Lower lobe of right lung (tissue), 2 donors: ENCODE data around the gene FSTL3. TPM values are rescaled to one million over a fixed set of nuclear protein-coding genes. Genes with fewer than 3 reads are reported as not detected.

Experiments used
- ATAC-seq, 2 donors: fragments of 200-7000 bp; cut with Tn5 transposase; one replicate each; pipeline ENCODE4 v1.9.1; 2020 to 2022; ENCODE audit warnings: mild to moderate bottlenecking in 2 of 2, moderate library complexity in 2 of 2
- DNase-seq: peaks from one replicate; pipeline ENCODE4 v3.0.0-alpha.2; 2020
- H3K27ac ChIP-seq: fragments of 200-600 bp; one replicate; pipeline ENCODE4 v1.8.0; 2022
- H3K27me3 ChIP-seq: fragments of 200-600 bp; one replicate; pipeline ENCODE4 v1.8.0; 2022; ENCODE audit warnings: low read depth
- H3K36me3 ChIP-seq: fragments of 200-600 bp; one replicate; pipeline ENCODE4 v1.8.0; 2022; ENCODE audit warnings: mild to moderate bottlenecking
- H3K4me1 ChIP-seq: fragments of 200-600 bp; one replicate; pipeline ENCODE4 v1.8.0; 2022
- H3K4me3 ChIP-seq: fragments of 200-600 bp; one replicate; pipeline ENCODE4 v1.8.0; 2022; ENCODE audit warnings: mild to moderate bottlenecking
- H3K9me3 ChIP-seq: fragments of 200-600 bp; one replicate; pipeline ENCODE4 v1.8.0; 2022
- intact Hi-C: fragments of 100-400 bp; cut with DNase I; formaldehyde crosslinking; loops from one replicate; pipeline ENCODE4 v1.11.0; 2022
- total RNA-seq: library from RNA; stranded (reverse); fragmentation: NEBNext Ultra II Directional; extraction: Animal tissue kit (Norgen Biotek cat#: 25700); gene quantifications from one replicate; pipeline ENCODE4 v1.2.1, GENCODE V29; 2021
- TF ChIP-seq, protein P1 (sequence below): fragments of 200-600 bp; IDR thresholded peaks from one replicate; pipeline ENCODE4 v1.8.0; 2022; ENCODE audit warnings: antibody characterized with exemption, mild to moderate bottlenecking
- donor health status: DM: no; HTN: yes; CAD: no; lungs with severe emphysema.

Gene FSTL3
- total RNA-seq, 1 donor from 2014 or later = 48.0 TPM

DNA sequence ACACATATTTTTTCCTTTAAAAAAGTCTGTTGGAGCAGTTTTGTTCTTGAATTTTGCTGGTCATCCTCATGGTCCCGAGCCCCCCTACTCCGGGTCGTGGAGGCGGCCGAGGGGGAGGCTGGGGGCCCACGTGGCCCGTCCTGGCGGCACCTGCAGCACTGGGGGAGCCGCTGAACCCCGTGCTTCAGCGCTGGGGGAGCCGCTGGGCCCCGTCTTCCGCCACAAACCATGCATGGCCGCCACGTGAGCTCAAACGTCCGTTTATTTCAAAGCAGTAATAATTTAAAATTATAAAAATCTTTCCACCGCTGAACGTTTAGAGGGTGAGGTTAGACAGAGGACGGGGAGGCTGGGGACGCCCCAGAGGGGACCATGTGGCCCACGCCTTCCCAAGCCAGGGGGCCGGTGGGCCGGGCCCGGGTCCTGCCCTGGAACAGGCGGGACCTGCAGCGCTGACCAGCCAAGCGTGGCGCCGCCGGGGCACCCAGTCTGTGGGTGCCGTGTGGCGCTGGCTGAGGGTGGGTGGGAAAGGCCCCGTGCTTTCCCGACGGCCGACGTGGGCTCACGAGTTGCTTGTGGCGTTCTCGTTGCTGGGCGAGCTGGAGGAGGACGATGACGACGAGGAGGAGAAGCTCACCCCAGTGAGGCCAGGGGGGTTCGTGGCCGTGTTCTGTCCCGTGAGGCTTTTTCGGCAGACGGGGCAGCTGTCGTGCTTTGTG, 28.5 kb upstream of the FSTL3 start:
- ATAC-seq = no peak

DNA sequence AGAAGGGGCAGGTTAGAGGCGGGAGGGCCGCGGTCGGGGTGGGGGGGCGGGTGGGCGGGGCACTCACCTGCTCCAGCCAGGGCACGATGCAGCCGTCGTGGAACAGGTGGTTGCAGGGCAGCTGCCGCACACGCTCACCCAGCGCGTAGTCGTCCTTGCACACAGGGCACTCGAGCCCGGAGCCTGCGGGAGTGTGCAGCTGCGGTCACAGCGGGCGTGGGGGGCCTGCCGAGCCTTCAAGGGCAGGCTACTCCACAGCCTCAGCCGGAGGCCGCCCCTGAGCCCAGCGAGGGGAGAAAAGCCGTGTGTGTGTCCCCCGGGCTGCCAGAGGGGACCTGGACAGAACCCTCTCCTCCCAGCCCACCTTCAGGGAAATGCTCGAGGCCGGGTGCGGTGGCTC, 27.9 kb upstream of the FSTL3 start:
- TF ChIP-seq, protein P1, sequence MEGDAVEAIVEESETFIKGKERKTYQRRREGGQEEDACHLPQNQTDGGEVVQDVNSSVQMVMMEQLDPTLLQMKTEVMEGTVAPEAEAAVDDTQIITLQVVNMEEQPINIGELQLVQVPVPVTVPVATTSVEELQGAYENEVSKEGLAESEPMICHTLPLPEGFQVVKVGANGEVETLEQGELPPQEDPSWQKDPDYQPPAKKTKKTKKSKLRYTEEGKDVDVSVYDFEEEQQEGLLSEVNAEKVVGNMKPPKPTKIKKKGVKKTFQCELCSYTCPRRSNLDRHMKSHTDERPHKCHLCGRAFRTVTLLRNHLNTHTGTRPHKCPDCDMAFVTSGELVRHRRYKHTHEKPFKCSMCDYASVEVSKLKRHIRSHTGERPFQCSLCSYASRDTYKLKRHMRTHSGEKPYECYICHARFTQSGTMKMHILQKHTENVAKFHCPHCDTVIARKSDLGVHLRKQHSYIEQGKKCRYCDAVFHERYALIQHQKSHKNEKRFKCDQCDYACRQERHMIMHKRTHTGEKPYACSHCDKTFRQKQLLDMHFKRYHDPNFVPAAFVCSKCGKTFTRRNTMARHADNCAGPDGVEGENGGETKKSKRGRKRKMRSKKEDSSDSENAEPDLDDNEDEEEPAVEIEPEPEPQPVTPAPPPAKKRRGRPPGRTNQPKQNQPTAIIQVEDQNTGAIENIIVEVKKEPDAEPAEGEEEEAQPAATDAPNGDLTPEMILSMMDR = no peak
- intact Hi-C loops = no loop called here
- H3K4me1 ChIP-seq = no peaks in the 10 kb centered on the region
- H3K9me3 ChIP-seq = no peaks in the 10 kb centered on the region
- H3K36me3 ChIP-seq = peaks cover 84% of the 10 kb centered on the region
- no peak overlapping the region for H3K4me3 ChIP-seq
- DNase-seq = no peak
- no peaks in the 10 kb centered on the region for H3K27me3 ChIP-seq
- no peak for ATAC-seq
- no peak overlapping the region for H3K27ac ChIP-seq

More for the DNA sequence above, 28.5 kb upstream of the FSTL3 start:
- Histone ChIP-seq H3K4me3 (no peak overlapping the region), H3K27me3 (no peaks in the 10 kb centered on the region), H3K4me1 (no peaks in the 10 kb centered on the region), H3K9me3 (no peaks in the 10 kb centered on the region), H3K27ac (no peak overlapping the region), H3K36me3 (peaks cover 78% of the 10 kb centered on the region)
- intact Hi-C loops = no loop called here
- TF ChIP-seq, protein P1 = no peak
- no peak for DNase-seq

DNA sequence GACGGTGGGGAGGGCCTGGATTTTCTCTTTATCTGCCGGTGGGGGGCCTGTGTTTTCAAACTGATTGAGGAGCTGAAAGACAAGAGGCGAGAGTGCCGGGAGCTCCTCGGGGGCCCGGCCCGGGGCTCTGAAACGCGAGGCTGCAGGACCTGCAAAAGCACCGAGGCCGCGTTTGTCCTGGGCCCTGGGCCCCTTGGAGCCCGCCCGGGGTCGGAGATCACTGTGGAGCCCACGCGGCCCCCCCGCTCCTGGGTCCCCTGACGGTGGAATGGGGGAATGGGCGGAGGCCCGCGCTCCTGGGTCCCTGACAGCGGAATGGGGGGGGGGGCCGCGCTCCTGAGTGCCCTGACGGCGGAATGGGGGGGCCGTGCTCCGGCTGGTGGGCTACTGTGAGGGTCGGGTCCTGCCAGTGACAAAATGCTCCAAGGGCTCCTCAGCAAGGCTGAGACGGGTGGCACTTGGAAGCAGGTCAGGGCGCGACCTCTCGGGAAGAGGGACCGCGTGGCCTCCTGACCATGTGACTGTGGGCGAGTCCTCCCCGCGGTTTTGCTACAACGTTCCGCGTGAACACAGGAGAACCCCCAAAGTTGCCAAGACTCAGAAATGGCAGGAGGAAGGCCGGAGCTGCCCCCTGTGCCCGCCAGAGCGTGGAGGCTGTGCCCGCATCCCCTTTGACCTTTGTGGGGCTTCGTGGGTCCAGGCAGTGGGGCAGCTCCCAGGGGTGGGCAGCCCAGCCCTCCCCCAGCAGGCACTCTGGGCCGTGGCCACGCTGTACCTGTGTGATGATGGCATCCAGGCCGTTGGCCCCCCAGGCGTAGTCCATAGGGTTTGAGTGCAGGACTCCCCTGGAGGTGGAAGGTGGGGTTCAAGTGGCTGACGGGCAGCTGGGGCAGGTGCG, 27.0 kb upstream of the FSTL3 start:
- intact Hi-C loops = no loop called here
- Histone ChIP-seq H3K9me3 (no peaks in the 10 kb centered on the region), H3K4me3 (no peak overlapping the region), H3K27me3 (no peaks in the 10 kb centered on the region), H3K36me3 (peaks cover 91% of the 10 kb centered on the region), H3K4me1 (no peaks in the 10 kb centered on the region), H3K27ac (no peak overlapping the region)
- ATAC-seq (no peak), DNase-seq (no peak)
- TF ChIP-seq, protein P1 = no peak

DNA sequence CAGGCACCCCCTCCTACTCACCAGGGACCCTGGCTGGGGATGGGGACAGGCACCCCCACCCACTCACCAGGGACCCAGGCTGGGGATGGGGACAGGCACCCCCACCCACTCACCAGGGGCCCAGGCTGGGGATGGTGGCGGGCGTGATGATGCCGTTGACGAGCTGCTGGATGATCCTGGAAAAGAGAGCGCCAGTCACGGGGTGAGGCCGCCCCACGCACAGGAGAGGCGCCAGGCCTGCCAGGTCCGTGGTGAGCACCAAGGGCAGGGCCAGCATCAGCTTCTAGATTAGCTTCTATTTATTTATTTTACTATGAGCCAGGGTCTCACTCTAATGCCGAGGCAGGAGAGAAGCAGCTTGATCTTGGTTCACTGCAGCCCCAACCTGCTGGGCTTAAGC, 26.1 kb upstream of the FSTL3 start:
- intact Hi-C loops = no loop called here
- Histone ChIP-seq H3K4me1 (no peaks in the 10 kb centered on the region), H3K9me3 (no peaks in the 10 kb centered on the region), H3K27me3 (no peaks in the 10 kb centered on the region), H3K36me3 (peaks cover 93% of the 10 kb centered on the region), H3K4me3 (no peak overlapping the region), H3K27ac (no peak overlapping the region)
- DNase-seq (no peak), ATAC-seq (no peak)
- TF ChIP-seq, protein P1 = no peak

DNA sequence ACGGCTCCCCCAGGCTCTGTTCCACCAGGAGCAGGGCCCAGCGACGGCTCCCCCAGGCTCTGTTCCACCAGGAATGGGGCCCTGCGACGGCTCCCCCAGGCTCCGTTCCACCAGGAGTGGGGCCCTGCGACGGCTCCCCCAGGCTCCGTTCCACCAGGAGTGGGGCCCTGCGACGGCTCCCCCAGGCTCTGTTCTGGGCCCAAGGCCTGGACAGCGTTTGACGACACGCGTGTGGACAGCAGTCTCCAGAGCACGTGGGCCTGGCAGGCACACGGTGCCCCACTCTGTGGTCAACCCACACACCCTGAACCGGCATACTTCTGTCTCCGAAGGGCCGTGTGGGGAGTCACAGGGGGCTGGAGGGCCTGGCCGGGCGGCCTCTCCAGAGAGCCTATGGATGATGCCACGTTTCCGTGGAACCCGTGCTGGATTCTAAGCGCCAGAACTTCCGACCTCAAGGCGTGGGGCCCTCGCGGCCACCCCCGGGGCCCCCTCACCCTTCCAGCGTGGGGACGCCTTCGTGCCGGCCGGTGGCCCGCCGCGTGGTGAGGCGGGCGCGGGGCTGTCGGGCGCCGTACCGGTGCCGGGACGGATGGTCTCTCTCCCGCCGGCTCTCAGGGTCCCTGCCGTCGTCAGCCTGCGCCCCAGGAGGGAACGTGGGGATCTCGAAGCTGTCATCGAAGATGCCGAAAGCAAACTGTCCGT, 24.9 kb upstream of the FSTL3 start:
- peaks cover 88% of the 10 kb centered on the region for H3K36me3 ChIP-seq
- no peak overlapping the region for H3K4me3 ChIP-seq
- DNase-seq (no peak), ATAC-seq (no peak)
- H3K27me3 ChIP-seq = no peaks in the 10 kb centered on the region
- no peaks in the 10 kb centered on the region for H3K9me3 ChIP-seq
- no peaks in the 10 kb centered on the region for H3K4me1 ChIP-seq
- no peak overlapping the region for H3K27ac ChIP-seq
- intact Hi-C loops = no loop called here
- TF ChIP-seq, protein P1 = no peak
